Measurements from ENCODE around the gene CRAT.
"Not testable (repeated sequence)": the region's sequence is repeated elsewhere in the genome, so short reads cannot be mapped to it uniquely, and the experiment has no call there.

CRAT gene

DNA sequence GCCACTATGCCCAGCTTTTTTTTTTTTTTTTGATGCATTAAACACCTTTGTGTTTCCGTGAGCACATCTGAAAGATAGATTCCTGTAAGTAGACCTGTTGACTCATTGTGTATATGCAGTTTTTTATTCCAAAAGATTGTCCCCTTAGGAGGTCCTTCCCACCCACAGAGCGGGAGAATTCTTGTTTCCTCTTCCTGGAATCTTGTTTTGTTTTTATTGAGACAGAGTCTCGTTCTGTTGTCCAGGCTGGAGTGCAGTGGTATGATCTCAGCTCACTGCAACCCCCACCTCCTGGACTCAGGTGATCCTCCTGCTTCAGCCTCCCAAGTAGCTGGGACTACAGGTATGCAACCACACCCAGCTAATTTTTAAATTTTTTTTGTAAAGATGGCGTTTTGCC lies 8.2 kb upstream of the CRAT start:
- H3K27me3 ChIP-seq (ENCODE audit: insufficient read depth, low read length, poor library complexity) = no peaks in the 10 kb centered on the region
- no peaks in the 10 kb centered on the region for H3K9me3 ChIP-seq (ENCODE audit: insufficient read depth, low read length, severe bottlenecking)
- H4K20me1 ChIP-seq (ENCODE audit: insufficient read depth, low read length) = peaks cover 9% of the 10 kb centered on the region; the same call in 1 of the 2 replicates
- no peak overlapping the region for H3K4me2 ChIP-seq (ENCODE audit: insufficient read depth, low read length)
- 0 out of 2 replicates have a peak, but pooled peaks cover 7% of the 10 kb centered on the region for H3K4me1 ChIP-seq (ENCODE audit: insufficient read depth, low read length)
- H3K27ac ChIP-seq (ENCODE audit: low read length) = no peak overlapping the region
- H3K9ac ChIP-seq (ENCODE audit: low read depth, low read length) = no peak overlapping the region
- H3K79me2 ChIP-seq (ENCODE audit: insufficient read depth, low read length) = peaks cover 67% of the 10 kb centered on the region
- no peak for DNase-seq
- no peak overlapping the region for H2AFZ ChIP-seq (ENCODE audit: low read depth, low read length)
- H3K4me3 ChIP-seq (ENCODE audit: low read depth in 1 of 2, low read length in 2 of 2) = no peak overlapping the region
- H3K36me3 ChIP-seq (ENCODE audit: insufficient read depth, low read length) = peaks cover 32% of the 10 kb centered on the region
- no peak for TF ChIP-seq EZH2 (IDR thresholded peaks at IDR 0.05; ENCODE audit: borderline replicate concordance, low read depth, low read length, severe bottlenecking)
- TF ChIP-seq, protein P1, sequence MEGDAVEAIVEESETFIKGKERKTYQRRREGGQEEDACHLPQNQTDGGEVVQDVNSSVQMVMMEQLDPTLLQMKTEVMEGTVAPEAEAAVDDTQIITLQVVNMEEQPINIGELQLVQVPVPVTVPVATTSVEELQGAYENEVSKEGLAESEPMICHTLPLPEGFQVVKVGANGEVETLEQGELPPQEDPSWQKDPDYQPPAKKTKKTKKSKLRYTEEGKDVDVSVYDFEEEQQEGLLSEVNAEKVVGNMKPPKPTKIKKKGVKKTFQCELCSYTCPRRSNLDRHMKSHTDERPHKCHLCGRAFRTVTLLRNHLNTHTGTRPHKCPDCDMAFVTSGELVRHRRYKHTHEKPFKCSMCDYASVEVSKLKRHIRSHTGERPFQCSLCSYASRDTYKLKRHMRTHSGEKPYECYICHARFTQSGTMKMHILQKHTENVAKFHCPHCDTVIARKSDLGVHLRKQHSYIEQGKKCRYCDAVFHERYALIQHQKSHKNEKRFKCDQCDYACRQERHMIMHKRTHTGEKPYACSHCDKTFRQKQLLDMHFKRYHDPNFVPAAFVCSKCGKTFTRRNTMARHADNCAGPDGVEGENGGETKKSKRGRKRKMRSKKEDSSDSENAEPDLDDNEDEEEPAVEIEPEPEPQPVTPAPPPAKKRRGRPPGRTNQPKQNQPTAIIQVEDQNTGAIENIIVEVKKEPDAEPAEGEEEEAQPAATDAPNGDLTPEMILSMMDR (IDR thresholded peaks at IDR 0.05; ENCODE audit: borderline replicate concordance, extremely low read depth, low read length, poor library complexity, severe bottlenecking) = no peak
- ATAC-seq (ENCODE audit: insufficient read depth, low read depth) = no peak

DNA sequence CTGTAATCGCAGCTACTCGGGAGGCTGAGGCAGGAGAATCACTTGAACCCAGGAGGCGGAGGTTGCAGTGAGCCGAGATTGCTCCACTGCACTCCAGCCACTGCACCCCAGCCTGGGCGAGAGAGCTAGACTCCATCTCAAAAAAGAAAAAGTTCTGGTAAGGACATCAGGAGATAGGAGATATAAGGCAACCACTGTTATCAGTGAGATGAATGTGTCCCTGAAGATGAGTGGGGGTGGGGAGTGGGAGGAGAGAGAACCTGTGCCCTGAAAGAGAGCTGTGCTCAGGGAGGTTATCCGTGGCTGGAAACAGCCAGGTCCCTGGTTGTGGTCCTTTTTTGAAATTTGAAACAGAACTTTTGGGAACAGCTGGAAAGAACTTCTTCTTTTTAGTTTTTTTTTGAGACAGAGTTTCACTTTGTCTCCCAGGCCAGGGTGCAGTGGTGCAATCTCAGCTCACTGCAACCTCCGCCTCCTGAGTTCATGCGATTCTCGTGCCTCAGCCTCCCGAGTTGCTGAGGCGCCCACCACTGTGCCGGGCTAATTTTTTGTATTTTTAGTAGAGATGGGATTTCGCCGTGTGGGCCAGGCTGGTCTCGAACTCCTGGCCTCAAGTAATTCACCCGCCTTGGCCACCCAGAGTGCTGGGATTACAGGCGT lies 3.2 kb upstream of the CRAT start:
- Histone ChIP-seq H3K36me3 (ENCODE audit: insufficient read depth, low read length) (no peaks in the 10 kb centered on the region; the same call in 1 of the 2 replicates), H2AFZ (ENCODE audit: low read depth, low read length) (no peak overlapping the region), H3K27ac (ENCODE audit: low read length) (no peak overlapping the region), H3K79me2 (ENCODE audit: insufficient read depth, low read length) (peaks cover 74% of the 10 kb centered on the region), H3K4me2 (ENCODE audit: insufficient read depth, low read length) (0 out of 2 replicates have a peak overlapping the region, but pooled peaks have one; percentile 2), H3K4me1 (ENCODE audit: insufficient read depth, low read length) (peaks cover 32% of the 10 kb centered on the region), H3K4me3 (ENCODE audit: low read depth in 1 of 2, low read length in 2 of 2) (no peak overlapping the region), H4K20me1 (ENCODE audit: insufficient read depth, low read length) (no peaks in the 10 kb centered on the region; the same call in 1 of the 2 replicates), H3K27me3 (ENCODE audit: insufficient read depth, low read length, poor library complexity) (no peaks in the 10 kb centered on the region), H3K9ac (ENCODE audit: low read depth, low read length) (no peak overlapping the region), H3K9me3 (ENCODE audit: insufficient read depth, low read length, severe bottlenecking) (no peaks in the 10 kb centered on the region)
- DNase-seq (no peak), ATAC-seq (ENCODE audit: insufficient read depth, low read depth) (no peak)
- no peak for TF ChIP-seq EZH2 (IDR thresholded peaks at IDR 0.05; ENCODE audit: borderline replicate concordance, low read depth, low read length, severe bottlenecking)
- TF ChIP-seq, protein P1 (IDR thresholded peaks at IDR 0.05; ENCODE audit: borderline replicate concordance, extremely low read depth, low read length, poor library complexity, severe bottlenecking) = no peak

DNA sequence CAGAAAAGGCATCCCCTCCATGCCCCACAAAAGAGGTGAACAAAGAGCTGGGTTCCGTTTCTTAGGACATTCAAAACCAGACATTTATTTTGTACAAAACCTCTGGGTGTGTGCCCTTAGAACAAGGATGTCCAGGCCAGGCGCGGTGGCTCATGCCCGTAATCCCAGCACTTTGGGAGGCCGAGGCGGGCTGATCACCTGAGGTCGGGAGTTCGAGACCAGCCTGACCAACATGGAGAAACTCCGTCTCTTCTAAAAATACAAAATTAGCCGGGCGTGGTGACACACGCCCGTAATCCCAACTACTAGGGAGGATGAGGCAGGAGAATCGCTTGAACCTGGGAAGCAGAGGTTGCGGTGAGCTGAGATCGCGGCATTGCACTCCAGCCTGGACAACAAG lies 1.9 kb upstream of the CRAT start:
- H2AFZ ChIP-seq (ENCODE audit: low read depth, low read length); H3K9me3 ChIP-seq (ENCODE audit: insufficient read depth, low read length, severe bottlenecking); H4K20me1 ChIP-seq (ENCODE audit: insufficient read depth, low read length); DNase-seq; H3K27me3 ChIP-seq (ENCODE audit: insufficient read depth, low read length, poor library complexity); H3K36me3 ChIP-seq (ENCODE audit: insufficient read depth, low read length); ATAC-seq (ENCODE audit: insufficient read depth, low read depth): not testable (repeated sequence)
- Histone ChIP-seq H3K4me2 (ENCODE audit: insufficient read depth, low read length) (peak overlapping the region; percentile 75), H3K4me1 (ENCODE audit: insufficient read depth, low read length) (peaks cover 32% of the 10 kb centered on the region), H3K27ac (ENCODE audit: low read length) (peak overlapping the region; percentile 98; the same call in 1 of the 2 replicates), H3K9ac (ENCODE audit: low read depth, low read length) (peak overlapping the region; percentile 82), H3K4me3 (ENCODE audit: low read depth in 1 of 2, low read length in 2 of 2) (peak overlapping the region; percentile 90 to 92; a peak in 3 of 4 replicates), H3K79me2 (ENCODE audit: insufficient read depth, low read length) (peaks cover 62% of the 10 kb centered on the region)

DNA sequence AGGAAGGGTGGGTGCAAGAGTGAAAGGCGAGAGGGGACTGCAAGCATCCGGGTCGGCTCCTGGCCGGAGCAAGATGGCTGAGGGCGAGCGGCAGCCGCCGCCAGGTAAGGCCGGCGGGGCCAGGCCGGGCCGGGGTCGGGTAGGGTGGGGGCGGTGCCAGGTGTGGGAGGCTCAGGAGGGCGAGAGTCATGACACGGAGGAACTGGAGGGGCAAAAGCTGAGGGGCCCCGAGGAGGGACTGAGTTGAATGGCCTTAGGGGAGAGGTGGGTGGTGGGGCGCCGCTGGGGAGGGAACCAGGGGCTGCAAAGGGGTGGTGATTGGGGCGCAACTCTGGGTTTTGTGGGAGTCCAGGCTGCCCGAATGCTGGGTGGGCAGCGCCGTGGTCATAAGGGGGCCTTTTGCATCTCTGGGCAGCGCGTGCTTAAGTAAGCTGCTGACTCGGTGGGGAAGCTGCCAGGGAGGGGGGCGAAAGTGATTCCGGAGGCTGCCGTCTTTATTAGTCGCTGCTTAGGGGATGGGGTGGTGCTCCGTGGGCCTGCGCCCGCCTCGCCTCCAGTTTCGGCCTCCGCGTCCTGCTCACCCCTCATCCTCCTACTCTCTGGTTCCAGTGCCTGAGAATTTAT lies 1.0 kb upstream of the CRAT start:
- Histone ChIP-seq H4K20me1 (ENCODE audit: insufficient read depth, low read length) (no peaks in the 10 kb centered on the region; the same call in 1 of the 2 replicates), H3K9ac (ENCODE audit: low read depth, low read length) (peak overlapping the region; percentile 82), H3K4me3 (ENCODE audit: low read depth in 1 of 2, low read length in 2 of 2) (peak overlapping the region; percentile 90 to 92), H3K79me2 (ENCODE audit: insufficient read depth, low read length) (peaks cover 53% of the 10 kb centered on the region), H3K9me3 (ENCODE audit: insufficient read depth, low read length, severe bottlenecking) (no peaks in the 10 kb centered on the region), H3K4me1 (ENCODE audit: insufficient read depth, low read length) (peaks cover 32% of the 10 kb centered on the region), H3K4me2 (ENCODE audit: insufficient read depth, low read length) (peak overlapping the region; percentile 75), H3K27ac (ENCODE audit: low read length) (peak overlapping the region; percentile 98), H2AFZ (ENCODE audit: low read depth, low read length) (peak overlapping the region; percentile 100), H3K36me3 (ENCODE audit: insufficient read depth, low read length) (no peaks in the 10 kb centered on the region; the same call in 1 of the 2 replicates), H3K27me3 (ENCODE audit: insufficient read depth, low read length, poor library complexity) (no peaks in the 10 kb centered on the region)
- ATAC-seq (ENCODE audit: insufficient read depth, low read depth) (peak; percentile 43), DNase-seq (peak; percentile 55)
- TF ChIP-seq EZH2 (IDR thresholded peaks at IDR 0.05; ENCODE audit: borderline replicate concordance, low read depth, low read length, severe bottlenecking) = no peak
- TF ChIP-seq, protein P1 (IDR thresholded peaks at IDR 0.05; ENCODE audit: borderline replicate concordance, extremely low read depth, low read length, poor library complexity, severe bottlenecking) = no peak
